Gastroesophageal sphincter (tissue), 4 donors: ENCODE results near the gene GALNT9. TPM values are rescaled to one million over a fixed set of nuclear protein-coding genes. Genes with fewer than 3 reads are reported as not detected.

Source experiments
- ATAC-seq: fragments of 150-250 bp; one replicate; pipeline ENCODE4 v1.9.1; 2016; ENCODE audit warnings: mild to moderate bottlenecking, moderate library complexity
- H3K27ac ChIP-seq, 4 donors: fragments of 200-600 bp; sonication (generic) in 3 of 4; 1 replicate in 3 of 4; 2 replicates in 1 of 4; pipeline ENCODE4 v1.5.1; 2016 to 2019
- H3K27me3 ChIP-seq: fragments of 200-600 bp; sonication (generic); one replicate; pipeline ENCODE4 v1.5.1; 2019
- H3K36me3 ChIP-seq, 2 donors: fragments of 200-600 bp; sonication (generic); one replicate each; pipeline ENCODE4 v1.5.1; 2019; ENCODE audit warnings: control low read depth in 1 of 2
- H3K4me1 ChIP-seq, 3 donors: fragments of 200-600 bp; sonication (generic); 1 replicate in 2 of 3; 2 replicates in 1 of 3; pipeline ENCODE4 v1.5.1; 2016 to 2019; ENCODE audit warnings: control low read depth in 2 of 3
- H3K4me3 ChIP-seq, 2 donors: fragments of 200-600 bp; sonication (generic); one replicate each; pipeline ENCODE4 v1.5.1; 2019; ENCODE audit warnings: mild to moderate bottlenecking in 1 of 2, moderate library complexity in 1 of 2
- H3K9me3 ChIP-seq, 3 donors: fragments of 200-600 bp; sonication (generic); one replicate each; pipeline ENCODE4 v1.5.1; 2017 to 2019; ENCODE audit warnings: control low read depth in 2 of 3
- EP300 ChIP-seq: sonication (generic); formaldehyde crosslinking; IDR thresholded peaks from one replicate; pipeline ENCODE4 v1.6.1; 2017; ENCODE audit warnings: antibody characterized with exemption, mild to moderate bottlenecking
- POLR2A ChIP-seq, 2 donors: fragments of 450-650 bp; IDR thresholded peaks; one replicate each; pipeline ENCODE4 v1.6.1; 2017; ENCODE audit warnings: antibody characterized with exemption in 2 of 2, mild to moderate bottlenecking in 2 of 2, moderate library complexity in 1 of 2
- POLR2AphosphoS5 ChIP-seq: sonication (generic); formaldehyde crosslinking; IDR thresholded peaks from one replicate; pipeline ENCODE4 v1.6.1; 2017; ENCODE audit warnings: antibody characterized with exemption
- WGBS, 2 donors: methylation state at CpG; one replicate each; pipeline ENCODE4 v1.1.5; 2018; ENCODE audit warnings: low coverage in 1 of 2; 5-methylcytosine and 5-hydroxymethylcytosine counted together
- total RNA-seq, 4 donors: library from RNA; depleted of rRNA; stranded (reverse); fragments of >200 nt; gene quantifications; one replicate each; pipeline ENCODE4 v1.1.0, GENCODE V29; 2016
- TF ChIP-seq, protein P1 (sequence below), 4 experiments: fragments of 200-600 bp in 2 of 4; fragments of 450-650 bp in 2 of 4; sonication (generic) in 1 of 4; IDR thresholded peaks; one replicate each; pipeline ENCODE4 v1.5.1; 2017 to 2019; ENCODE audit warnings: antibody characterized with exemption in 4 of 4, mild to moderate bottlenecking in 2 of 4, moderate library complexity in 2 of 4

Gene GALNT9
- total RNA-seq, 4 donors from 2014 or later: 2.0 TPM; not detected in 3

DNA sequence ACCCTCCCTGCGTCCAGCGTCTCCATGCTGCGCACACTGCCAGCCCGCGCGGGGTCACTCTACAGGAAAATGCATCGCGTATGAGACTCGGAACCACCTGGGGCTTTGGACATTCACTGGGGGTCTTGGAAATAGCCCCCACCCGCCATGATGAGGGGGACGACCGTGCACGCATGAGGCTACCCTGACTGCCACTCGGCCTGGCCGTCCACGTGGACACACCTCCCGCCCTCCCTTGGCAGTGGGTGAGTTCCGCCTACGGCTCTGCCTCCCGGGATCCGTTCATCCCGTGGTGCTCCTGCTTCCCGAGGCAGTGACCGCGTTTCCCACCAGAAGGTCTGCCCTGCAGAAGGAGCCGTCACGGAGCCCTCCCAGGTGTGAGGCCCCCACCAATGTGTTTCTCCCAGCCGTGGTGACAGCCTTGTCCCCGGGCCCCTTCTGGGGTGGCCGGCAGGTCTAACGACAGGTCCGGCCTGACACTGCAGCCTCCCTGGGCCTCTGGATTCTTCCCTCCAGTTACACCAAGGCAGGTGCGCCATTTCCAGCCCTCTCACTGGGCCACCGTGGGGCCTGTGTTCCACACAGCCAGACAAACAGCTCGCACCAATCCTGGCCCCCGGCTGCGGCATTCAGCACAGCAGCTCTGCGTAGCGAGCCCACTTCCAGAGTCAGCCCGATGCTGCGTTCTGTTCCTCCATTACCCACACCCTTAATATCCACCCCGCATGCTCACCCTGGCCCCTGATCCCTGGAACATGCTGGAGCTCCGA, 11.1 kb upstream of the GALNT9 start:
- Histone ChIP-seq H3K27me3 (peaks cover 95% of the 10 kb centered on the region), H3K27ac (no peak overlapping the region), H3K4me3 (no peak overlapping the region), H3K36me3 (no peaks in the 10 kb centered on the region), H3K4me1 (peaks cover 0 to 11% (median 0%) of the 10 kb centered on the region in 3 donors), H3K9me3 (peaks cover 0 to 9% (median 0%) of the 10 kb centered on the region in 3 donors)
- no peak for TF ChIP-seq POLR2A (IDR thresholded peaks at IDR 0.05)
- TF ChIP-seq, protein P1, sequence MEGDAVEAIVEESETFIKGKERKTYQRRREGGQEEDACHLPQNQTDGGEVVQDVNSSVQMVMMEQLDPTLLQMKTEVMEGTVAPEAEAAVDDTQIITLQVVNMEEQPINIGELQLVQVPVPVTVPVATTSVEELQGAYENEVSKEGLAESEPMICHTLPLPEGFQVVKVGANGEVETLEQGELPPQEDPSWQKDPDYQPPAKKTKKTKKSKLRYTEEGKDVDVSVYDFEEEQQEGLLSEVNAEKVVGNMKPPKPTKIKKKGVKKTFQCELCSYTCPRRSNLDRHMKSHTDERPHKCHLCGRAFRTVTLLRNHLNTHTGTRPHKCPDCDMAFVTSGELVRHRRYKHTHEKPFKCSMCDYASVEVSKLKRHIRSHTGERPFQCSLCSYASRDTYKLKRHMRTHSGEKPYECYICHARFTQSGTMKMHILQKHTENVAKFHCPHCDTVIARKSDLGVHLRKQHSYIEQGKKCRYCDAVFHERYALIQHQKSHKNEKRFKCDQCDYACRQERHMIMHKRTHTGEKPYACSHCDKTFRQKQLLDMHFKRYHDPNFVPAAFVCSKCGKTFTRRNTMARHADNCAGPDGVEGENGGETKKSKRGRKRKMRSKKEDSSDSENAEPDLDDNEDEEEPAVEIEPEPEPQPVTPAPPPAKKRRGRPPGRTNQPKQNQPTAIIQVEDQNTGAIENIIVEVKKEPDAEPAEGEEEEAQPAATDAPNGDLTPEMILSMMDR (IDR thresholded peaks at IDR 0.05): no peak
- no peak for TF ChIP-seq EP300
- no peak for TF ChIP-seq POLR2AphosphoS5
- no peak for ATAC-seq
- 81% methylated on average over 13 of the region's 43 CpGs; no CpG with 5 or more reads in 1 of the 2 donors for WGBS, 2 donors

DNA sequence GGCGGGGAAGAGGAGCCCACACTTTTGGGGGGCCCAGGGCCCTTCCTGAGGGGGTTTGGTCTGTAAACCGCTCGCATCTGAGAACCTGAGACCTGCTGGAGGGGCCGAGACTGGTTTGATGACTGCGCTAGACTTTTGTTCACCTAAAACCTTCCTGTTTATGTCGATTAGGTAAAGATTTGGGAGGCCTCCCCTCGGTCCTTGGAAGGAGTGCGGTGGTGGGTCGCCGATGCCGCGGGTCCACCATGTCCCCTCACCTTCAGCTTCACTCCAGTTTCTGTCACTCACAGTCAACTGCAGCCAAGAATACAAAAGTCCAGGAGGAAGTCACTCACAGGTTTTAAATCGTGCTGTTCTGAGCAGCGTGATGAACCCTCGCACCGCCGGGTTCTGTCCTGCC, 10.5 kb upstream of the GALNT9 start:
- TF ChIP-seq, protein P1 (IDR thresholded peaks at IDR 0.05): no peak
- TF ChIP-seq EP300 (no peak), POLR2A (IDR thresholded peaks at IDR 0.05) (no peak), POLR2AphosphoS5 (no peak)
- WGBS, 2 donors: 84% methylated on average over 5 of the region's 17 CpGs; no CpG with 5 or more reads in 1 of the 2 donors
- Histone ChIP-seq H3K36me3 (no peaks in the 10 kb centered on the region), H3K4me1 (peaks cover 0 to 11% (median 0%) of the 10 kb centered on the region in 3 donors), H3K9me3 (peaks cover 0 to 9% (median 0%) of the 10 kb centered on the region in 3 donors), H3K27ac (no peak overlapping the region), H3K27me3 (peaks cover 95% of the 10 kb centered on the region), H3K4me3 (no peak overlapping the region)
- no peak for ATAC-seq

DNA sequence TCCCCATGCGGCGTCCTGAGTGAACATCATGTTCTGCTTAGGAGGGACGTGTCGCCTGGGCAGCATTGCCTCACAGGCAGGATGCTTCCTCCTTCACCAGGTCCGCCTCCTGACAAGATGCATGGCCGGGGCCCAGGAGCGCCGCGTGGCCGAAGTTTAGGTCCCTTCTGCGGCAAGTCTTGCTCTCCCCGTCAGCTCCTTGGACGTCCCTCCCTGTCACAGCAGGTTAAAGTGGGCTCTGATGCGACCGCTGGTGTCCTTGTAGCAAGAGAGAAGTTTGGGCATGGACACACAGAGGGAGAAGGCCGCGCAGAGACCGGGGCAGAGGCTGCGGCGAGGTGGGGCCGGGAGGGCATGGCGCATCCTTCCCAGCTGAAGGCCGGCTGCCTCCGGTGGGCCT, 9.4 kb upstream of the GALNT9 start:
- no peak overlapping the region for H3K27ac ChIP-seq
- H3K27me3 ChIP-seq: peaks cover 95% of the 10 kb centered on the region
- H3K9me3 ChIP-seq: peaks cover 0 to 9% (median 0%) of the 10 kb centered on the region in 3 donors
- H3K4me1 ChIP-seq: peaks cover 0 to 5% (median 0%) of the 10 kb centered on the region in 3 donors
- H3K36me3 ChIP-seq: no peaks in the 10 kb centered on the region
- H3K4me3 ChIP-seq: no peak overlapping the region
- no CpG with 5 or more reads among the region's 24 CpGs for whole genome bisulfite sequencing, 2 donors
- no peak for TF ChIP-seq POLR2A (IDR thresholded peaks at IDR 0.05)
- no peak for TF ChIP-seq EP300
- TF ChIP-seq POLR2AphosphoS5: no peak
- TF ChIP-seq, protein P1 (IDR thresholded peaks at IDR 0.05): no peak
- ATAC-seq: no peak

DNA sequence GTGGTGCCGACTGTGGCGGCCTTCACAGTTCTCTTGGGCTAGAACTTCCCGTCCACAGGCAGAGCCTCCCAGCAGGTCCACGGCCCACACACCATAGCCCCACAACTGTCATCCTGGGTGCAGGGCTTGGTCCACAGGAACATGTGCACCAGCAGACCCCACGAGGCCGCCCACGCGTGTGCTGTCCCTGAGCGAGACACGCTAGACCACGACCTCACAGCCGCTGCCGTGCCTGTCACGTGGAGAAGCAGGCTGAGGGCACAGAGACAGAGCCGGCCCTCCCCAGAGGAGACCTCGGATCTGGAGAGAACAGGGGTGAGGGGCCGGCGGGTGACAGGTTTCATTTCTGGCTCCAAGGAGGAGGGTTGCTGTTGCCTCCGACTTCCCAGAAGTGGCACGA, 8.9 kb upstream of the GALNT9 start:
- H3K4me3 ChIP-seq: no peak overlapping the region
- TF ChIP-seq POLR2AphosphoS5 (no peak), EP300 (no peak), POLR2A (IDR thresholded peaks at IDR 0.05) (no peak)
- TF ChIP-seq, protein P1 (IDR thresholded peaks at IDR 0.05): no peak
- ATAC-seq: no peak
- peaks cover 95% of the 10 kb centered on the region for H3K27me3 ChIP-seq
- peaks cover 0 to 9% (median 0%) of the 10 kb centered on the region in 3 donors for H3K9me3 ChIP-seq
- H3K4me1 ChIP-seq: peaks cover 0 to under 1% (median 0%) of the 10 kb centered on the region in 3 donors
- 86 to 92% methylated on average over 1 to 5 of the region's 20 CpGs for WGBS, 2 donors
- no peaks in the 10 kb centered on the region for H3K36me3 ChIP-seq
- H3K27ac ChIP-seq: no peak overlapping the region

DNA sequence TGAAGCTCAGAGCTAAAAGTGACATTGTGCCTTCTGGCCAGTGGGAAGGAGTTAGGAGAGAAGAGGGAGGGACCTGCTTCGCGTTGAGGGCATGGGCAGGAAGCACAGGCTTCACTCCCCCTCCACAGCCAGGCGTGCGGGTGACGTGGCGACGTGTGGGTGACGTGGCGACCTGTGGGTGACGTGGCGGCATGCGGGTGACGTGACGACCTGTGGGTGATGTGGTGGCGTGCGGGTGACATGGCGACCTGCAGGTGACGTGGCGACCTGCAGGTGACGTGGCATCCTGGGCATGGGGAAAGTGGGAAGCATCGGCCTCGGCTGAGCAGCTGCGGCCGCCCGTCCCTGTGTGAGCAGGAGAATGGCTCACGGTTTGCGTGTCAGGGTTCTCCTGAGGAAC, 8.2 kb upstream of the GALNT9 start:
- 79 to 83% methylated on average over 17 to 18 of the region's 27 CpGs for WGBS, 2 donors
- TF ChIP-seq, protein P1 (IDR thresholded peaks at IDR 0.05): no peak
- ATAC-seq: no peak
- H3K27ac ChIP-seq: no peak overlapping the region
- H3K36me3 ChIP-seq: no peaks in the 10 kb centered on the region
- H3K4me3 ChIP-seq: no peak overlapping the region
- H3K4me1 ChIP-seq: no peaks in the 10 kb centered on the region
- H3K9me3 ChIP-seq: peaks cover 0 to 9% (median 0%) of the 10 kb centered on the region in 3 donors
- peaks cover 97% of the 10 kb centered on the region for H3K27me3 ChIP-seq
